Measurements from ENCODE around the gene GLT8D2.
"Not testable (repeated sequence)": the region's sequence is repeated elsewhere in the genome, so short reads cannot be mapped to it uniquely, and the experiment has no call there.

The GLT8D2 gene

GRCh38 chr12:104023710-104024109 lies 26.3 kb downstream of the GLT8D2 start:
- H3K27me3 ChIP-seq (replicated peaks; ENCODE audit: control insufficient read depth, insufficient read depth, low read length): no peaks in the 10 kb centered on the region
- DNase-seq (ENCODE audit: low read depth): no peak
- H3K36me3 ChIP-seq (ENCODE audit: control insufficient read depth, insufficient read depth, low read length, severe bottlenecking): no peaks in the 10 kb centered on the region
- H3K9ac ChIP-seq (ENCODE audit: low read length): no peak overlapping the region
- no peak overlapping the region for H3K4me3 ChIP-seq (ENCODE audit: low read length)
- peaks cover 4% of the 10 kb centered on the region for H3K9me3 ChIP-seq (ENCODE audit: control insufficient read depth, low read length)
- no peaks in the 10 kb centered on the region for H3K4me1 ChIP-seq (ENCODE audit: control insufficient read depth, insufficient read depth, low read length)

GRCh38 chr12:104022786-104023185 lies 27.2 kb downstream of the GLT8D2 start:
- no peak overlapping the region for H3K9ac ChIP-seq (ENCODE audit: low read length)
- no peak overlapping the region for H3K4me3 ChIP-seq (ENCODE audit: low read length)
- no peaks in the 10 kb centered on the region for H3K27me3 ChIP-seq (replicated peaks; ENCODE audit: control insufficient read depth, insufficient read depth, low read length)
- no peak for DNase-seq (ENCODE audit: low read depth)
- H3K4me1 ChIP-seq (ENCODE audit: control insufficient read depth, insufficient read depth, low read length): no peaks in the 10 kb centered on the region
- peaks cover 4% of the 10 kb centered on the region for H3K9me3 ChIP-seq (ENCODE audit: control insufficient read depth, low read length)
- no peaks in the 10 kb centered on the region for H3K36me3 ChIP-seq (ENCODE audit: control insufficient read depth, insufficient read depth, low read length, severe bottlenecking)

GRCh38 chr12:104021862-104022261 lies 28.1 kb downstream of the GLT8D2 start:
- H3K4me1 ChIP-seq (ENCODE audit: control insufficient read depth, insufficient read depth, low read length); H3K4me3 ChIP-seq (ENCODE audit: low read length); H3K9ac ChIP-seq (ENCODE audit: low read length); H3K9me3 ChIP-seq (ENCODE audit: control insufficient read depth, low read length); H3K36me3 ChIP-seq (ENCODE audit: control insufficient read depth, insufficient read depth, low read length, severe bottlenecking); DNase-seq (ENCODE audit: low read depth); H3K27me3 ChIP-seq (replicated peaks; ENCODE audit: control insufficient read depth, insufficient read depth, low read length): not testable (repeated sequence)

DNA sequence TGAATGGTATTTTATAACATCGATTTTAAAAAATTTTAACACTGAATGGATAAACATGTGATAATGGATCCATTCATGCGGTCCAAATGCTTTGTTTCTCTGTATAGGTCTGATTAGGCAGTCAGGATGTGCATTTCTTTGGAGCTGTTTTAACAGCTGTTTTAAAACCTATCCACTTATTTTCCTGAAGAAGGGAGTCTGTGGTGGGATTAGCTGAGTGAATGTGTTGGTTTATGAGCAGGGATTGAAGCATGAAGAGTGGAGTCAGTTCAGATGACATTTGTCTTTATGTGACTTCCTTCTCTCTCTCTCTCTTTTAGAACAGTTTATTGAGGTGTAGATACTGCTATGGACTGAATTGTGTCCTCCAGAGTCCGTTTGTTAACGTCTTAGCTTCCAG lies 37.7 kb downstream of the GLT8D2 start:
- no peak for DNase-seq (ENCODE audit: low read depth)
- Histone ChIP-seq H3K9me3 (ENCODE audit: control insufficient read depth, low read length) (no peaks in the 10 kb centered on the region), H3K9ac (ENCODE audit: low read length) (no peak overlapping the region), H3K4me3 (ENCODE audit: low read length) (no peak overlapping the region), H3K27me3 (replicated peaks; ENCODE audit: control insufficient read depth, insufficient read depth, low read length) (no peaks in the 10 kb centered on the region), H3K4me1 (ENCODE audit: control insufficient read depth, insufficient read depth, low read length) (peaks cover 15% of the 10 kb centered on the region), H3K36me3 (ENCODE audit: control insufficient read depth, insufficient read depth, low read length, severe bottlenecking) (no peaks in the 10 kb centered on the region)

DNA sequence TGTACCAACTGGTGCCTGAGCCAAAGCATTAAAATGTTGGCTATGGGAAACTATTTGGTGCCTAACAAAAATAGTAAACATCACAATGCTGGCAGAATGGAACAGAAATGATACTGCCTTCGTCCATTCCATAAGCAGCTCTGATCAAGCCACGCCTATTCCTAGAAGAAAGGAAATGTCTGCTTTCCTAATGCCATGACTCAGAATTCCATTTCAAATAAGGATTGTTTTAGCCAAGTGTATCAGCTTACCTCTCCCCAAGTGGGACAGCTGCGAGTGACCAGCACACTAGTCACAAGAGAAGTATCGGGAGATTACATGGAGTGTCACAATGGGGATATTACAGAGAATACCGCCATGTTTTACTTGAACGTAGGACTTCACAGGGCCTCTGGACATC lies 38.7 kb downstream of the GLT8D2 start:
- peak; percentile 91 for DNase-seq (ENCODE audit: low read depth)
- H3K27me3 ChIP-seq (replicated peaks; ENCODE audit: control insufficient read depth, insufficient read depth, low read length): no peaks in the 10 kb centered on the region
- H3K36me3 ChIP-seq (ENCODE audit: control insufficient read depth, insufficient read depth, low read length, severe bottlenecking): no peaks in the 10 kb centered on the region
- H3K4me1 ChIP-seq (ENCODE audit: control insufficient read depth, insufficient read depth, low read length): peaks cover 21% of the 10 kb centered on the region
- H3K9me3 ChIP-seq (ENCODE audit: control insufficient read depth, low read length): no peaks in the 10 kb centered on the region
- H3K4me3 ChIP-seq (ENCODE audit: low read length): peak overlapping the region; percentile 6
- no peak overlapping the region for H3K9ac ChIP-seq (ENCODE audit: low read length)

DNA sequence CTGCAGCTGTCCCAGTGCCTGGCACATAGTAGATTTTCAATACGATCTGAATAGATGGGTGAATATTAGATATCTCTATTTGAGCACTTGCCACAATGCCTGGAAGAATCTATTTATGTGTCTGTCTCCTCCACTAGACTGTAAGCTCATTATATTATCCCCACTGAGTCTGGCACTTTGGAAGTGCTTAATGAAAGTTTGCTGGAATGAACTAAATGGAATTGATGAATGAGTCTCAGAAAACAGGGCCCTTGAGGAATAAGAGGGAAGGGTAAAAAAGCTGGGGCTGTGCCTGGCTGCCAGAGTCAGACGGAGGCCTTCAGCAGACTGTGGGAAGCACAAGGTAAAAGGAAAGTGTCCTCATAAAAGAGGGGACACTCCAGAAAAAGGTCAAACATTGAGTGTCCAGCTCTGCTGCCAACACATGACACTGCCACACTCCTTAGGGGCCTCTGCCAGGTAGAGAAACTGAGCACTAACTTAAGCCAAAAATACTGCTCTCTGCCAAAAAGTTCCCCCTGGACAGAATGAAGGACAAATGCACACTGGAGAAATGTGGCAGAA lies 39.3 kb downstream of the GLT8D2 start:
- DNase-seq (ENCODE audit: low read depth): no peak
- H3K4me3 ChIP-seq (ENCODE audit: low read length): peak overlapping the region; percentile 6

GRCh38 chr12:104010121-104010520 lies 39.9 kb downstream of the GLT8D2 start:
- peaks cover 21% of the 10 kb centered on the region for H3K4me1 ChIP-seq (ENCODE audit: control insufficient read depth, insufficient read depth, low read length)
- H3K36me3 ChIP-seq (ENCODE audit: control insufficient read depth, insufficient read depth, low read length, severe bottlenecking): no peaks in the 10 kb centered on the region
- no peaks in the 10 kb centered on the region for H3K27me3 ChIP-seq (replicated peaks; ENCODE audit: control insufficient read depth, insufficient read depth, low read length)
- H3K9ac ChIP-seq (ENCODE audit: low read length): no peak overlapping the region
- peak overlapping the region; percentile 6 for H3K4me3 ChIP-seq (ENCODE audit: low read length)
- no peak for DNase-seq (ENCODE audit: low read depth)
- no peaks in the 10 kb centered on the region for H3K9me3 ChIP-seq (ENCODE audit: control insufficient read depth, low read length)

More for the DNA sequence above, 39.3 kb downstream of the GLT8D2 start:
- Histone ChIP-seq H3K36me3 (ENCODE audit: control insufficient read depth, insufficient read depth, low read length, severe bottlenecking) (no peaks in the 10 kb centered on the region), H3K9me3 (ENCODE audit: control insufficient read depth, low read length) (no peaks in the 10 kb centered on the region), H3K27me3 (replicated peaks; ENCODE audit: control insufficient read depth, insufficient read depth, low read length) (no peaks in the 10 kb centered on the region), H3K9ac (ENCODE audit: low read length) (no peak overlapping the region), H3K4me1 (ENCODE audit: control insufficient read depth, insufficient read depth, low read length) (peaks cover 21% of the 10 kb centered on the region)

- Histone ChIP-seq H3K9me3 (ENCODE audit: control insufficient read depth, low read length) (no peaks in the 10 kb centered on the region), H3K4me1 (ENCODE audit: control insufficient read depth, insufficient read depth, low read length) (peaks cover 21% of the 10 kb centered on the region), H3K9ac (ENCODE audit: low read length) (no peak overlapping the region), H3K36me3 (ENCODE audit: control insufficient read depth, insufficient read depth, low read length, severe bottlenecking) (no peaks in the 10 kb centered on the region), H3K4me3 (ENCODE audit: low read length) (no peak overlapping the region), H3K27me3 (replicated peaks; ENCODE audit: control insufficient read depth, insufficient read depth, low read length) (no peaks in the 10 kb centered on the region)
- DNase-seq (ENCODE audit: low read depth): peak; percentile 73
Observed at GRCh38 chr12:104006929-104007328, 43.1 kb downstream of the GLT8D2 start.

DNA sequence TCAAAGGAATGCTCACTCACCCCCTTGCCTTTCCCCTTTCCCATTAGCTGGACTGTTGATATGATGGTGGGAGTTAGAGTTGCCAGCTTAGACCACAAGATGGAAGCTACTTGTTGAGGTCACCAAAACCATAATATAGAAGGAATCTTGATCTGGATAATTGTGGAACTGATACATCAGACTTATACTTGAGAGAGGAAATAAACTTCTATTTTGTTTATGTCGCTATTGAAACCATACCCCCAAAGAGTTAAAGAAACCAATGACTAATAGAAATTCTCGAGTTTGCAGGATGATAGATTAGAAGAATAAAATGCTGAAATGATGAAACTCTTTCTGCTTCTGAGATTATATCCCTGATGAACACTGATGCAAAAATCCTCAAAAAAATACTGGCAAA lies 46.4 kb downstream of the GLT8D2 start:
- Histone ChIP-seq H3K36me3 (ENCODE audit: control insufficient read depth, insufficient read depth, low read length, severe bottlenecking) (no peaks in the 10 kb centered on the region), H3K4me1 (ENCODE audit: control insufficient read depth, insufficient read depth, low read length) (peaks cover 6% of the 10 kb centered on the region), H3K9ac (ENCODE audit: low read length) (no peak overlapping the region), H3K4me3 (ENCODE audit: low read length) (no peak overlapping the region), H3K9me3 (ENCODE audit: control insufficient read depth, low read length) (no peaks in the 10 kb centered on the region), H3K27me3 (replicated peaks; ENCODE audit: control insufficient read depth, insufficient read depth, low read length) (no peaks in the 10 kb centered on the region)
- DNase-seq (ENCODE audit: low read depth): no peak

DNA sequence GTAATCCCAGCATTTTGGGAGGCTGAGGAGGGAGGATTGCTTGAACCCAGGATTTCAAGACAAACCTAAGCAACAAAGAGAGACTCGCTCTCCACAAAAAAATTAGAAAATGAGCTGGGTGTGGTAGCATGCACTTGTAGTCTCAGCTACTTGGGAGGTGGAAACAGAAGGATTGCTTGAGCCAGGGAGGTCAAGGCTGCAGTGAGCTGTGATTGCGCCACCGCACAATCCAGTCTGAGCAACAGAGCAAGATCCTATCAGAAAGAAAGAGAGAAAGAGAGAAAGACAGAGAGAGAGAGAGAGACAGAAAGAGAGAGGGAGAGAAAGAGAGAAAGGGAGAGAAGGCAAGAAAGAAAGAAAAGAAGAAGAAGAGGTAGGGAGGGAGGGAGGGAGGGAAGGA lies 47.3 kb downstream of the GLT8D2 start:
- H3K36me3 ChIP-seq (ENCODE audit: control insufficient read depth, insufficient read depth, low read length, severe bottlenecking): no peaks in the 10 kb centered on the region
- no peak for DNase-seq (ENCODE audit: low read depth)
- no peak overlapping the region for H3K9ac ChIP-seq (ENCODE audit: low read length)
- no peak overlapping the region for H3K4me3 ChIP-seq (ENCODE audit: low read length)
- H3K9me3 ChIP-seq (ENCODE audit: control insufficient read depth, low read length): no peaks in the 10 kb centered on the region
- no peaks in the 10 kb centered on the region for H3K27me3 ChIP-seq (replicated peaks; ENCODE audit: control insufficient read depth, insufficient read depth, low read length)
- peaks cover 9% of the 10 kb centered on the region for H3K4me1 ChIP-seq (ENCODE audit: control insufficient read depth, insufficient read depth, low read length)

DNA sequence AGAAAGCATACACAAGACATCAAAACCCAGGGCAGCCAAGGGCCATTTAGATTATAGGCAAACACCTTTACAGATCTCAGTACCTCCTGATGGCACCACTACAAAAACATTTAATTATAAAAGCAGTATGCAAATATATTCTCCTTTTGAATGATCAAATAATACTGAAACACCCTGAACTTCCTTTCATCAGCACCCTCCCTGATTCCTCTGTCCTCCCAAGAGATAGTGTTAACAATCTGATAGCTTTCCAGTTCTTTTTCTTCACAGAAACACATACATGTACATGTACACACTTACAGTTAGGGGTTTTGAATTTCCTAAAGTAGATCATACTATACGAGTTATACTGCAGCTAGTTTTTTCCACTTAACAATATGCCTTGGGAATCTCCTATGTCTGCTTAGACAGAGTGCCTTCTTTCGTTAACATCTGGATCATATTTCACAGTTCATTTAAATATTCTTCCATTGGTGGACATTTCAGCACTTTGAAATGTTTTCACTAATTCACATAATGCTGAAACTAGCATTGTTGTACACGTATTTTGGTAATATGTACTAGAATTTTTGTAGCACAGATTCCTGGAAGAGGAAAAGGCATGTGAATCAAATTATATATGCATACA lies 49.1 kb downstream of the GLT8D2 start:
- Histone ChIP-seq H3K9ac (ENCODE audit: low read length) (no peak overlapping the region), H3K36me3 (ENCODE audit: control insufficient read depth, insufficient read depth, low read length, severe bottlenecking) (no peaks in the 10 kb centered on the region), H3K4me3 (ENCODE audit: low read length) (no peak overlapping the region), H3K4me1 (ENCODE audit: control insufficient read depth, insufficient read depth, low read length) (peaks cover 11% of the 10 kb centered on the region), H3K9me3 (ENCODE audit: control insufficient read depth, low read length) (no peaks in the 10 kb centered on the region), H3K27me3 (replicated peaks; ENCODE audit: control insufficient read depth, insufficient read depth, low read length) (no peaks in the 10 kb centered on the region)
- DNase-seq (ENCODE audit: low read depth): peak; percentile 48

DNA sequence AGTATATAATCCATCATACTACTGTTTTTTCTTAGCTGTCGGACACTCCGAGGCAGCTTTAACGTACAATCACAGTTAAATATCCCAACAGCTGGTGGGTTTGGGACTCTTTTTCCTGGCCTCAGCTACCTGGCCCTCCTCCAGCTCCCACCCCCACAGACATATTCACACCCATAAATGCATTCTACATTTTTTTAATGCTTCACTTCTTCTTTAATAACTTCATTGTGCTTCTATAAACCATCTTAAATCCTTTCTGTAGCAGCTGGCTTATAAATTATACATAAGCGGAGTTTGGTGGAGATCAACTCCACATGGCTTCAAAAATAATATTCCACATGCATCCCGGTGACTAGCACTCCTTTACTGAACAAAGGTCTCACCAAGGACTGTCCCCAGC lies 51.0 kb downstream of the GLT8D2 start:
- Histone ChIP-seq H3K9me3 (ENCODE audit: control insufficient read depth, low read length) (no peaks in the 10 kb centered on the region), H3K4me1 (ENCODE audit: control insufficient read depth, insufficient read depth, low read length) (peaks cover 11% of the 10 kb centered on the region), H3K4me3 (ENCODE audit: low read length) (no peak overlapping the region), H3K36me3 (ENCODE audit: control insufficient read depth, insufficient read depth, low read length, severe bottlenecking) (no peaks in the 10 kb centered on the region), H3K9ac (ENCODE audit: low read length) (no peak overlapping the region), H3K27me3 (replicated peaks; ENCODE audit: control insufficient read depth, insufficient read depth, low read length) (no peaks in the 10 kb centered on the region)
- DNase-seq (ENCODE audit: low read depth): no peak

All from adipocyte (in vitro differentiated cells).